Common myeloid progenitor, CD34-positive (primary cell): Measurements from ENCODE around the gene MYBPHL.

ENCODE experiments used
- CTCF ChIA-PET: fragments of 350-600 bp; sonication (Branson Sonifier 250); formaldehyde crosslinking; loops from one replicate; lab custom pipeline; 2021; ENCODE audit warnings: antibody characterized with exemption; lab: Charles Lee
- POLR2A ChIA-PET: fragments of 350-600 bp; sonication (Branson Sonifier 250); formaldehyde crosslinking; loops from one replicate; lab custom pipeline; 2021; ENCODE audit warnings: antibody characterized with exemption; lab: Charles Lee
- DNase-seq, 3 donors: peaks; one replicate each; pipeline versions ENCODE4 v3.0.0 to v3.0.0-alpha.2; 2013
- H3K27ac ChIP-seq, 2 experiments: 1 replicate in 1 of 2; 2 replicates in 1 of 2; pipeline ENCODE4 v1.7.0; 2013; ENCODE audit warnings: inconsistent platforms in 2 of 2, low read length in 2 of 2, mild to moderate bottlenecking in 2 of 2, low read depth in 1 of 2, moderate library complexity in 1 of 2; ENCODE audit not compliant: severe bottlenecking in 2 of 2, insufficient read depth in 1 of 2, poor library complexity in 1 of 2
- H3K27me3 ChIP-seq, 5 experiments: replicated peaks in 2 of 5; 1 replicate in 3 of 5; 2 replicates in 2 of 5; pipeline versions ENCODE4 v1.6.1 to v1.7.0; 2013; ENCODE audit warnings: low read length in 4 of 5, mild to moderate bottlenecking in 2 of 5, moderate library complexity in 2 of 5, inconsistent platforms in 1 of 5; ENCODE audit not compliant: insufficient read depth in 5 of 5, control insufficient read depth in 4 of 5
- H3K36me3 ChIP-seq, 4 experiments: 1 replicate in 2 of 4; 2 replicates in 2 of 4; pipeline versions ENCODE4 v1.6.1 to v1.7.0; 2013; ENCODE audit warnings: low read length in 3 of 4, control low read depth in 1 of 4, mild to moderate bottlenecking in 1 of 4; ENCODE audit not compliant: control insufficient read depth in 4 of 4, insufficient read depth in 4 of 4
- H3K4me1 ChIP-seq, 4 experiments: 1 replicate in 3 of 4; 2 replicates in 1 of 4; pipeline versions ENCODE4 v1.6.1 to v1.7.1; 2013; ENCODE audit warnings: low read length in 3 of 4, mild to moderate bottlenecking in 3 of 4, control low read depth in 1 of 4, inconsistent platforms in 1 of 4, moderate library complexity in 1 of 4; ENCODE audit not compliant: control insufficient read depth in 4 of 4, insufficient read depth in 4 of 4; ENCODE audit errors: control extremely low read depth in 1 of 4
- H3K4me3 ChIP-seq, 7 experiments: 1 replicate in 4 of 7; 2 replicates in 3 of 7; pipeline versions ENCODE4 v1.5.1 to v1.7.0; 2013; ENCODE audit warnings: mild to moderate bottlenecking in 7 of 7, low read length in 6 of 7, moderate library complexity in 6 of 7, inconsistent platforms in 2 of 7, low read depth in 2 of 7, control low read depth in 1 of 7; ENCODE audit not compliant: insufficient read depth in 4 of 7, control insufficient read depth in 1 of 7; ENCODE audit errors: extremely low read depth in 1 of 7
- H3K9me3 ChIP-seq, 5 experiments: 1 replicate in 4 of 5; 2 replicates in 1 of 5; pipeline versions ENCODE4 v1.6.1 to v1.7.1; 2013; ENCODE audit warnings: low read length in 4 of 5, mild to moderate bottlenecking in 2 of 5, inconsistent platforms in 1 of 5, low read depth in 1 of 5, moderate library complexity in 1 of 5; ENCODE audit not compliant: control insufficient read depth in 4 of 5, insufficient read depth in 2 of 5; ENCODE audit errors: control extremely low read depth in 1 of 5
- WGBS: methylation state at CpG from one replicate; pipeline ENCODE4 v1.1.5; 2013; ENCODE audit not compliant: insufficient coverage; 5-methylcytosine and 5-hydroxymethylcytosine counted together

MYBPHL gene

DNA sequence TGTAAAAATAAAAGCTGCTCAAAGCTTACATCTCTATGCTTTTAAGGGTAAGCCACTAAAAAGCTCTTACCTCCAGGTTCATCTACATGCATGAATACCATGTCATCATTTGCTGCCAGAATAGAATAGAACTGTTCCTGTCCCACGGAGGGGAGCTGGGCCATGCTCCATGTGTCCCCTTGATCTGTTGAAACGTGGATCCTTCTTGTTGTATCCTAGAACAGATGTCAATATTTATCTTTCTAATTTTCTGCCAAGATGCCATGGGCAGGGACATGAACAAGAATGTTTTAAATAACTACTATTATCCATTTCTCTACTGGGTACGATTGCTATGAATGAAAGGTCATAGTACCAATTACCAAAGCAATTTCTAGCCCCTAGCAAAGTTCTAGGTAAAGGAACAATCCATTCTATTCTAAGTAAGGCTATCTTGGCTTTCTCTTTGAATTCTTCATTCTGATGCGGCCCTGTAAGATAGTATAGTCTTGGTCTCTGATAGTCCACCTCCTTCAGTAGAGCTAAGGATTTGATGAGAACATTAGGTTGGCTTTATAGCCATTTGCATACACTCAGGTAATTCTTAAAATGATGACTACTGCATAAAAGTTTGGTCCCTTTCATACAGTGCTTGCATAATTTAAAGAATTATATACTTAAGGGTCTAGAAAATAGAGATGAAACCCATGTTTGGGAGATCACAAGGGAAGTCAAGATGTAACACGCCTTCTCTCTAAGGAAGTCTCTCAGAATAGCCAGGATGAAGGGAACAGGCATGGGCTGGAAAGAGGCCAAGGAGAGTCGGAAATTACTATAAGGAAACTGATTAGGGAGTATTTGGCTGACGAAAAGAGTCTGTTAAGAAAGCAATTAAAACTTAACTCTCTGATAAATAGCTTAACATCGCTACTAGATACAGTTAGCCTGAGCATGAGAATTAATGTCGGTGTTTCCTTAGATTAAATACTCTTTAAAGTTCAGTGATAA is 35.4 kb upstream of the MYBPHL start:
- no peaks in the 10 kb centered on the region for H3K27me3 ChIP-seq
- 100% methylated on average over 1 of the region's 9 CpGs for WGBS
- H3K36me3 ChIP-seq = peaks cover 2 to 33% (median 4%) of the 10 kb centered on the region in 4 experiments
- DNase-seq = no peak
- no peaks in the 10 kb centered on the region for H3K9me3 ChIP-seq
- ChIA-PET POLR2A (interaction anchor here (0.7 kb wide), 1 partner anchor 19 kb away, joined by 4 read pairs; no protein-coding TSS in a partner anchor), CTCF (interaction anchor here (1.2 kb wide), 1 partner anchor 78 kb away, joined by 3 read pairs; no protein-coding TSS in a partner anchor)
- no peak overlapping the region for H3K4me3 ChIP-seq
- H3K4me1 ChIP-seq = no peaks in the 10 kb centered on the region
- H3K27ac ChIP-seq = no peak overlapping the region

DNA sequence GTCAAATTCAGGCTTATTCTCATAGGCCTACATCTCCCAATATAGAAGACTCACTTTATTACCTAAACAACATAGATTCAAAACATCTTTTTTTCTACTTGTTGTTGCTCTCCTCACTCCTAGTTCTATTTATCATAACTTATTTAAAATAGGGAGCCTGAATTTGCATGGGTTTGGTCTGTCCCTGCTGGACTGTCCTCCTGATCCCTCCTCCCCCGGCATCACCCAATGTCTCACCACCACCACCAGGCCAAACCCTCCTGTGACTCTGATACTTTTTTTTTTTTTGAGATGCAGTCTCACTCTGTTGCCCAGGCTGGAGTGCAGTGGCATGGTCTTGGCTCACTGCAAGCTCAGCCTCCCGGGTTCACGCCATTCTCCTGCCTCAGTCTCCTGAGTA is 31.8 kb upstream of the MYBPHL start:
- peaks cover 2 to 41% (median 6%) of the 10 kb centered on the region in 4 experiments for H3K36me3 ChIP-seq
- no peak overlapping the region for H3K27ac ChIP-seq
- H3K4me3 ChIP-seq = no peak overlapping the region
- H3K4me1 ChIP-seq = no peaks in the 10 kb centered on the region
- no peaks in the 10 kb centered on the region for H3K27me3 ChIP-seq
- CTCF ChIA-PET = no interaction called here
- 100% methylated on average over 1 of the region's 3 CpGs for WGBS
- no peaks in the 10 kb centered on the region for H3K9me3 ChIP-seq
- POLR2A ChIA-PET = no interaction called here
- no peak for DNase-seq

DNA sequence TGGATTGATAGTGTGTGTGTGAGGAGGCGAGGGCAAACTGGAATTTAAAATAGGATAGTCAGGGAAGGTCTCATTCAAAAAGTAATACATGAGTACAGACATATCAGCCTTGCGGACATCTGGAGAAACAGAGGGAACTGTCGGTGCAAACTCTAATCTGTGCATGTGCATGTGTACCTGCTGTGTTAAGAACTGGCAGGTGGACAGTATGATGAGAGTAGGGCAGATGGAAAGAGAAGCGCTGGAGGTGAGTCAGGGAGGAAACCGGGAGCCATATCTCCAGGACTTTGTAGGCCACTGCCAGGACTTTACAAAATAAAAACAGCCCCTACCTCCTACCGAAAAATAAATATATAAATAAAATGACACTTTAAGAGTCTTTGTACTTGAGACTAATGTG is 31.3 kb upstream of the MYBPHL start:
- Histone ChIP-seq H3K4me1 (no peaks in the 10 kb centered on the region), H3K36me3 (peaks cover 2 to 41% (median 6%) of the 10 kb centered on the region in 4 experiments), H3K9me3 (peaks cover 0 to 2% (median 0%) of the 10 kb centered on the region in 5 experiments), H3K4me3 (no peak overlapping the region), H3K27ac (no peak overlapping the region), H3K27me3 (no peaks in the 10 kb centered on the region)
- no peak for DNase-seq
- ChIA-PET CTCF (no interaction called here), POLR2A (no interaction called here)
- 100% methylated on average over 4 of the region's 6 CpGs for WGBS

GRCh38 chr1:109335091-109335490 is 28.3 kb upstream of the MYBPHL start:
- 100% methylated on average over 2 of the region's 4 CpGs for WGBS
- Histone ChIP-seq H3K4me3 (no peak overlapping the region), H3K27me3 (no peaks in the 10 kb centered on the region), H3K36me3 (peaks cover under 1 to 29% (median 8%) of the 10 kb centered on the region in 4 experiments), H3K4me1 (no peaks in the 10 kb centered on the region), H3K27ac (no peak overlapping the region), H3K9me3 (peaks cover 0 to 14% (median 1%) of the 10 kb centered on the region in 5 experiments)
- POLR2A ChIA-PET = no interaction called here
- CTCF ChIA-PET = no interaction called here
- DNase-seq = no peak

- H3K27me3 ChIP-seq = no peaks in the 10 kb centered on the region
- ChIA-PET POLR2A (no interaction called here), CTCF (no interaction called here)
- no peak overlapping the region for H3K4me3 ChIP-seq
- DNase-seq = peak in 2 of 3 donors; percentile 8
- H3K36me3 ChIP-seq = peaks cover 0 to 28% (median 6%) of the 10 kb centered on the region in 4 experiments
- H3K9me3 ChIP-seq = peaks cover 0 to 17% (median 4%) of the 10 kb centered on the region in 5 experiments
- H3K4me1 ChIP-seq = no peaks in the 10 kb centered on the region
- H3K27ac ChIP-seq = no peak overlapping the region
Measured at GRCh38 chr1:109331113-109331512, 24.3 kb upstream of the MYBPHL start.

DNA sequence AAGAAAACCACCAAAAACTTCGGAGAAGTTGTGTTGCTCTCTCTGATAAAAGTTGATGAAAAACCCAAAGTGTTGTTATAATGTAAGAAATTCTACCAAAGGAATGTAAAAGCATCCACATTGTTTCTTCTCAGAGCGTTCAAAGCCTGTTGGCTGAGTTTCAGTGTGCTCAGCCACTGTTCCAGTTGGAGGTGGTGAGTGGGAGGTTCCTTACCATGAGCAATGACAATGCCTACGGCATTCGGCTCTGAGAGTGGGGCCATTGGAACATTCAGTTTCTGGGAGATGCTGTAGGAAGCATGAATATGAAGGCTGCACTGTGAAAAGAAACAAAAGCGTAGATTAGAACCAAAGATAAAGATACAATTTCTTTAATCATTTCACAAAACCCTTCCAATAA is 20.5 kb upstream of the MYBPHL start:
- no peak overlapping the region for H3K27ac ChIP-seq
- peaks cover 0 to 15% (median 3%) of the 10 kb centered on the region in 5 experiments for H3K9me3 ChIP-seq
- POLR2A ChIA-PET = interaction anchor here (0.6 kb wide), 1 partner anchor 119 kb away, joined by 3 read pairs; no protein-coding TSS in a partner anchor
- H3K36me3 ChIP-seq = peaks cover 0 to 33% (median 5%) of the 10 kb centered on the region in 4 experiments
- 100% methylated on average over 1 of the region's 5 CpGs for WGBS
- no peaks in the 10 kb centered on the region for H3K4me1 ChIP-seq
- no peak overlapping the region for H3K4me3 ChIP-seq
- DNase-seq = no peak
- CTCF ChIA-PET = no interaction called here
- no peaks in the 10 kb centered on the region for H3K27me3 ChIP-seq

GRCh38 chr1:109322974-109323373 is 16.2 kb upstream of the MYBPHL start:
- H3K27me3 ChIP-seq = no peaks in the 10 kb centered on the region
- 100% methylated on average over 4 of the region's 6 CpGs for WGBS
- DNase-seq = no peak
- no peaks in the 10 kb centered on the region for H3K9me3 ChIP-seq
- H3K36me3 ChIP-seq = peaks cover 0 to 42% (median 4%) of the 10 kb centered on the region in 4 experiments
- no peaks in the 10 kb centered on the region for H3K4me1 ChIP-seq
- no peak overlapping the region for H3K27ac ChIP-seq
- CTCF ChIA-PET = interaction anchor here (1.2 kb wide), 1 partner anchor 18 kb away, joined by 3 read pairs; no protein-coding TSS in a partner anchor
- POLR2A ChIA-PET = interaction anchor here (0.6 kb wide), 1 partner anchor 19 kb away, joined by 4 read pairs; no protein-coding TSS in a partner anchor
- no peak overlapping the region for H3K4me3 ChIP-seq
